Activated B cell treated with CpG ODN at 0.5 μM for 24 hours (primary cell): Measurements from ENCODE around the gene AXDND1. TPM values are rescaled to one million over a fixed set of nuclear protein-coding genes. Genes with fewer than 3 reads are reported as not detected.
"Not testable (repeated sequence)": the region's sequence is repeated elsewhere in the genome, so short reads cannot be mapped to it uniquely, and the experiment has no call there.

Source experiments
- ATAC-seq: fragments of 200-7000 bp; cut with Tn5 transposase; one replicate; pipeline ENCODE4 v1.10.0; 2021; ENCODE audit warnings: low read depth, mild to moderate bottlenecking, moderate library complexity
- CTCF ChIA-PET: fragments of 350-600 bp; sonication (Branson Sonifier 250); formaldehyde crosslinking; loops from one replicate; lab custom pipeline; 2021; ENCODE audit warnings: antibody characterized with exemption; lab: Charles Lee
- POLR2A ChIA-PET: fragments of 350-600 bp; sonication (Branson Sonifier 250); formaldehyde crosslinking; loops from one replicate; lab custom pipeline; 2021; ENCODE audit warnings: antibody characterized with exemption; lab: Charles Lee
- DNase-seq: peaks from one replicate; pipeline ENCODE4 v3.0.0; 2022
- H3K27ac Mint-ChIP-seq: one replicate; pipeline ENCODE4 v1.8.0; 2020; ENCODE audit warnings: mixed read lengths
- H3K27me3 Mint-ChIP-seq: one replicate; pipeline ENCODE4 v1.8.0; 2021; ENCODE audit warnings: mixed read lengths
- H3K36me3 Mint-ChIP-seq: one replicate; pipeline ENCODE4 v1.8.0; 2021; ENCODE audit warnings: low read depth, mixed read lengths
- H3K4me1 Mint-ChIP-seq: one replicate; pipeline ENCODE4 v1.8.0; 2021; ENCODE audit warnings: mixed read lengths
- H3K4me3 Mint-ChIP-seq: one replicate; pipeline ENCODE4 v1.8.0; 2020; ENCODE audit warnings: mild to moderate bottlenecking, mixed read lengths
- H3K9me3 Mint-ChIP-seq: one replicate; pipeline ENCODE4 v1.8.0; 2020; ENCODE audit warnings: mixed read lengths
- CTCF ChIP-seq: fragments of 200-600 bp; IDR thresholded peaks from one replicate; pipeline ENCODE4 v1.8.0; 2022; ENCODE audit warnings: antibody characterized with exemption, mild to moderate bottlenecking
- intact Hi-C: fragments of 100-400 bp; cut with micrococcal nuclease; formaldehyde crosslinking; loops from one replicate; pipeline ENCODE4 v1.15.1; 2024
- total RNA-seq: library from RNA; stranded (reverse); gene quantifications from 2 replicates; pipeline ENCODE4 v1.2.3, GENCODE V29; 2022

AXDND1 gene
- total RNA-seq, 1 donor from 2014 or later, result 0.75 TPM

DNA sequence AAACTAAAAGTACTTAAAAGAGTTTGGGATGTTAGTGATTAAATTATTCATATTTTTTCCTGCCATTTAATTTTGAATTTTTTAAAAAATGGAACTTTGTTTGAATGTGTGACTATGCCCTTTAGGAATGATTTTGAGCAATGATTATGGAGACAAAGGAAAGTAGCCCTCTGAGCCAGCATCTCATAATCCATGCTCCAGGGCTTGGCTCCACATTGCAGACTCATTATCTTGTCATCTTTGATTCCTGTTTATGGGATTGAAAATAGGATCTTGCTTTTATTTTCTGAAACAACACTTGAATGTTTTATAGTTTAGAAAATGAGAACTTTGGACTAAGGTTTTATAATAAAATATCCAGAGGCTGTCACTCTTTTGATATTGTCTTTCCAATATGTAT lies 14.5 kb downstream of the AXDND1 start:
- DNase-seq (no peak), ATAC-seq (no peak)
- intact Hi-C loops, result no loop called here
- Mint-ChIP-seq H3K27me3 (peaks cover 2% of the 10 kb centered on the region), H3K4me1 (no peaks in the 10 kb centered on the region), H3K36me3 (no peaks in the 10 kb centered on the region), H3K27ac (no peak overlapping the region), H3K9me3 (no peaks in the 10 kb centered on the region), H3K4me3 (no peak overlapping the region)
- ChIA-PET POLR2A (no interaction called here), CTCF (no interaction called here)
- no peak for TF ChIP-seq CTCF

GRCh38 chr1:179384027-179384426 lies 18.3 kb downstream of the AXDND1 start:
- TF ChIP-seq CTCF, result no peak
- intact Hi-C loops, result no loop called here

DNA sequence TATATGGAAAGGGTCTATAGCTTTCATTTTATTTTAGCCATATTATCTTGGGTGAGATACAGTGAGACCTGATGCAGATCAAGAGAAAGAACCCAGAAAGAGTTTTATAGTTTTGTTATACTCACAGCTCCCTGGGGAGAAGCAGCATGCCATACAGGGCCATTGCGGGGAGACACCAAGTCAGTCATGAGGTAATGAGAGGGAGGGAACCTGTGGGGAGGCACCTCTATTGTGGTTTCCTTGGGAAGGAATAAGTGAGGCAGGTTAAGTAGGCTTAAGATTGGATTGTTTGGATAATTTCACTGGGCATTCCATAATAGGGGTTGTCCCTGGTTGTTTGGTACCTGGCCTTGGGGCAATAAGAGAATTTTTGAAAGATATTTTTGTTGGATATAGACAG lies 19.7 kb downstream of the AXDND1 start:
- POLR2A ChIA-PET, result no interaction called here
- Mint-ChIP-seq H3K4me1 (no peaks in the 10 kb centered on the region), H3K9me3 (no peaks in the 10 kb centered on the region), H3K27me3 (no peaks in the 10 kb centered on the region), H3K27ac (no peak overlapping the region), H3K36me3 (no peaks in the 10 kb centered on the region), H3K4me3 (no peak overlapping the region)
- TF ChIP-seq CTCF, result no peak
- CTCF ChIA-PET, result no interaction called here
- intact Hi-C loops, result no loop called here
- no peak for DNase-seq
- ATAC-seq, result no peak

More at GRCh38 chr1:179384027-179384426, 18.3 kb downstream of the AXDND1 start:
- CTCF ChIA-PET, result no interaction called here
- H3K4me3 Mint-ChIP-seq, result no peak overlapping the region
- DNase-seq (no peak), ATAC-seq (no peak)
- H3K27me3 Mint-ChIP-seq, result no peaks in the 10 kb centered on the region
- H3K9me3 Mint-ChIP-seq, result no peaks in the 10 kb centered on the region
- POLR2A ChIA-PET, result no interaction called here
- no peaks in the 10 kb centered on the region for H3K4me1 Mint-ChIP-seq
- no peak overlapping the region for H3K27ac Mint-ChIP-seq
- H3K36me3 Mint-ChIP-seq, result no peaks in the 10 kb centered on the region

- Mint-ChIP-seq H3K27me3 (peaks cover 3% of the 10 kb centered on the region), H3K27ac (no peak overlapping the region), H3K4me3 (no peak overlapping the region), H3K9me3 (peaks cover 22% of the 10 kb centered on the region), H3K36me3 (peaks cover 8% of the 10 kb centered on the region), H3K4me1 (no peaks in the 10 kb centered on the region)
- no peak for DNase-seq
- POLR2A ChIA-PET, result no interaction called here
- CTCF ChIA-PET, result no interaction called here
- intact Hi-C loops, result no loop called here
- ATAC-seq, result no peak
- no peak for TF ChIP-seq CTCF
Measured at GRCh38 chr1:179393721-179394120, 27.9 kb downstream of the AXDND1 start.

- DNase-seq, H3K4me1 Mint-ChIP-seq, H3K4me3 Mint-ChIP-seq, H3K36me3 Mint-ChIP-seq, H3K27me3 Mint-ChIP-seq, CTCF ChIA-PET, ATAC-seq, POLR2A ChIA-PET, H3K9me3 Mint-ChIP-seq, H3K27ac Mint-ChIP-seq, intact Hi-C loops: not testable (repeated sequence)
Measured at GRCh38 chr1:179399399-179399798, 33.6 kb downstream of the AXDND1 start.

GRCh38 chr1:179417760-179418159 lies 52.0 kb downstream of the AXDND1 start:
- H3K9me3 Mint-ChIP-seq, intact Hi-C loops, CTCF ChIA-PET, H3K27ac Mint-ChIP-seq, H3K4me3 Mint-ChIP-seq, H3K36me3 Mint-ChIP-seq, H3K27me3 Mint-ChIP-seq, DNase-seq, POLR2A ChIA-PET, ATAC-seq, H3K4me1 Mint-ChIP-seq: not testable (repeated sequence)

- ATAC-seq, H3K27me3 Mint-ChIP-seq, H3K36me3 Mint-ChIP-seq, CTCF ChIA-PET, H3K4me1 Mint-ChIP-seq, POLR2A ChIA-PET, DNase-seq, H3K4me3 Mint-ChIP-seq, H3K27ac Mint-ChIP-seq, intact Hi-C loops, H3K9me3 Mint-ChIP-seq: not testable (repeated sequence)
Measured at GRCh38 chr1:179418706-179419105, 52.9 kb downstream of the AXDND1 start.
